GM12873 (cell line): ENCODE measurements around the gene ZNF536.

ENCODE experiments used
- TF ChIP-seq, protein P1 (sequence below): IDR thresholded peaks from 2 replicates; pipeline ENCODE4 v1.5.1; 2012; ENCODE audit warnings: low read depth, mild to moderate bottlenecking, moderate library complexity, low read length, control low read depth; ENCODE audit not compliant: insufficient read depth; ENCODE audit errors: missing control alignments

Gene ZNF536

DNA sequence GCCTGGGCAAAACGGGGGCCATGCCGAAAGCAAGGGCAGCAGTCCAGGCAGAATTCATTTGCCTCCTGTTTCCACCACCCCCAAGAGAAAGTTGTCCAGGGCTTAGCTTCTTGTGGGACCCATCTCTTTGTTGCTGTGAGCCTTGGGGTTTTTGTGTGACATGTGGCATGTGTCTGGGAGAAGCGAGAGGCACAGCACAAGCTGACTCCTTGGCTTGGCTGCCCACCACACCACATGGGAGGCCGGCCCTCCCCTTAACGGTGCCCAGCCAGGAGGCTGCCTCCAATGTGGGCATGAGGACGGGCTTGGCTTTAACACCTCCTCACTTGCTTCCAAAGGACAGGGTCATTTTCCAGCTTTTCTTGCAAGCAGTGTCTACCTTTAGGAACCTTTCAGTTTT is 81.6 kb downstream of the ZNF536 start:
- TF ChIP-seq, protein P1, sequence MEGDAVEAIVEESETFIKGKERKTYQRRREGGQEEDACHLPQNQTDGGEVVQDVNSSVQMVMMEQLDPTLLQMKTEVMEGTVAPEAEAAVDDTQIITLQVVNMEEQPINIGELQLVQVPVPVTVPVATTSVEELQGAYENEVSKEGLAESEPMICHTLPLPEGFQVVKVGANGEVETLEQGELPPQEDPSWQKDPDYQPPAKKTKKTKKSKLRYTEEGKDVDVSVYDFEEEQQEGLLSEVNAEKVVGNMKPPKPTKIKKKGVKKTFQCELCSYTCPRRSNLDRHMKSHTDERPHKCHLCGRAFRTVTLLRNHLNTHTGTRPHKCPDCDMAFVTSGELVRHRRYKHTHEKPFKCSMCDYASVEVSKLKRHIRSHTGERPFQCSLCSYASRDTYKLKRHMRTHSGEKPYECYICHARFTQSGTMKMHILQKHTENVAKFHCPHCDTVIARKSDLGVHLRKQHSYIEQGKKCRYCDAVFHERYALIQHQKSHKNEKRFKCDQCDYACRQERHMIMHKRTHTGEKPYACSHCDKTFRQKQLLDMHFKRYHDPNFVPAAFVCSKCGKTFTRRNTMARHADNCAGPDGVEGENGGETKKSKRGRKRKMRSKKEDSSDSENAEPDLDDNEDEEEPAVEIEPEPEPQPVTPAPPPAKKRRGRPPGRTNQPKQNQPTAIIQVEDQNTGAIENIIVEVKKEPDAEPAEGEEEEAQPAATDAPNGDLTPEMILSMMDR: no peak

DNA sequence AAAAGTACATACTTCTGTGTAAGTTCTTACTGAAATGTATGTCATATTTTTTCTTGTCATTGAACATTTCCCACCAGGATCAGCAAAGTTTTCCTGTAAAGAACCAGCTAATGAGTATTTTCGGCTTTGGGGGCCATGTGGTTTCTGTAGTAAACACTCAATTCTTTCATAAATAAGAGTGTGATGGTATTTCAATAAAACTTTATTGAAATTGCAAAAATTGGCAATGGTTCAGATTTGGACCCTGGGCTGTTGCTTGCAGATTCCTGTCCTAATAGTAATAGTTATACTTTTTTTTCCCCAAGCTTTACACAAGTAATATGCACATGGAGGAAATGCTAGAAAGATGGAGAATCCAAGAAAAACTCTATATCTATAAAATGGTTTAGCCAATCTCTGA is 83.7 kb downstream of the ZNF536 start:
- TF ChIP-seq, protein P1: no peak

DNA sequence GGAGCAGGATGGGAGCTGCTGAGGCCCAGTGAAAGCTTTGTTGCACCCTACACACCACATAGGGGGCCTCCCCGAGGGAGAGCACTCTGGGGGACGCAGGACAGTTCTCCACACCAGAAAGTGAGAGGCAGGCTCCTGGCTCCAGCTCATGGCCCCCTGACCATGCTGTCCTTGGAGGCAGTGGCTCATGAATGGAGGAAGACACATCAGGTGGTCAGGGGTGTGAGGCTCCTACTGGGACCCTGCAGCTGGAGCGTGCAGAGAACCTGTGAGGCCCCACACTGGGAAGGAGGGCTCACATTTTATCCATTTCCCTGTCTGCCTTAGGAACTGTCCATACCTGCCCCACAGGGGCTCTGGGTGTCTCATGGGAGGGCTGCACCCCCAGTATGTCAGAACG is 85.3 kb downstream of the ZNF536 start:
- TF ChIP-seq, protein P1: no peak

GRCh38 chr19:30459859-30460258 is 87.7 kb downstream of the ZNF536 start:
- TF ChIP-seq, protein P1: no peak

DNA sequence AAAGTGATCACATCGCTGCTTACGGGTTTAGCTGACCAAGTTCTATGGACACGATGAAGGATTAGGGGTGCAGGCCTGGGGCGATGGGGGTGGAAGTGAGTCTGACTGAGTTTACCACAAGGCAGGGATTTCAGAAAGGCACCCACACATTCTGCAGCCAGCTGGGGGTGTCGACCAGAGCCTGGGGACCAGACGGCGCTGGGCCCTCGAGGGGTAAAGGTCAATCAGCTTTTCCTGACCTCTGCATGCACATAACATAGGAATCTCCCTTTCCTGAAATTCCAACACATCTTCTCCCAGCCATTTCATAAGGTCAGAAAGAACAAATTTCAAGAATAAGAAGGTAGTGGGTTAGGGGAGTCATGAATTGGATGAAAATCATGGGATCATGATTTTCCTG is 92.0 kb downstream of the ZNF536 start:
- TF ChIP-seq, protein P1: no peak

GRCh38 chr19:30467239-30467638 is 95.1 kb downstream of the ZNF536 start:
- TF ChIP-seq, protein P1: no peak

GRCh38 chr19:30469774-30470173 is 97.6 kb downstream of the ZNF536 start:
- TF ChIP-seq, protein P1: no peak
